GM13976 (cell line): Measurements from ENCODE around the gene MYL10.

Source experiments
- DNase-seq: peaks from one replicate; pipeline ENCODE4 v3.0.0; 2012; ENCODE audit warnings: low spot score
- CTCF ChIP-seq: IDR thresholded peaks from 2 replicates; pipeline ENCODE4 v1.5.1; 2012; ENCODE audit warnings: borderline replicate concordance, mild to moderate bottlenecking; ENCODE audit not compliant: insufficient read depth; ENCODE audit errors: extremely low read depth, missing control alignments, control extremely low read depth
- in situ Hi-C: fragments of 300-500 bp; cut with MboI; formaldehyde crosslinking; loops from one replicate; pipeline ENCODE4 v1.12.0; 2022; ENCODE audit warnings: low sequenced_read_pairs, mixed read lengths, inconsistent platforms; ENCODE audit not compliant: unreplicated experiment

MYL10 gene

GRCh38 chr7:101629171-101629570 is at the start of gene MYL10:
Gene MYL10, minus strand, starts transcription at chr7:101629296. Its CDS starts 178 bp downstream, at chr7:101629118.
- in situ Hi-C loops, result no loop called here
- no peak for DNase-seq
- no peak for TF ChIP-seq CTCF

GRCh38 chr7:101678658-101679057 is 49.6 kb upstream of the MYL10 start:
- TF ChIP-seq CTCF, result no peak
- DNase-seq, result no peak
- in situ Hi-C loops, result no loop called here

GRCh38 chr7:101677797-101678479 is 48.8 kb upstream of the MYL10 start:
- no peak for TF ChIP-seq CTCF
- in situ Hi-C loops, result no loop called here
- DNase-seq, result no peak

- in situ Hi-C loops, result no loop called here
- no peak for DNase-seq
- TF ChIP-seq CTCF, result no peak
These were observed 48.3 kb upstream of the MYL10 start for GRCh38 chr7:101677391-101677790.

- in situ Hi-C loops, result no loop called here
- no peak for TF ChIP-seq CTCF
- DNase-seq, result no peak
These were observed 47.9 kb upstream of the MYL10 start for GRCh38 chr7:101676956-101677355.

GRCh38 chr7:101676062-101676598 is 47.0 kb upstream of the MYL10 start:
- in situ Hi-C loops, result no loop called here
- no peak for TF ChIP-seq CTCF
- DNase-seq, result no peak
